H1 (cell line): ENCODE data around the gene FLVCR1. TPM values are rescaled to one million over a fixed set of nuclear protein-coding genes. Genes with fewer than 3 reads are reported as not detected.

Experiments used
- CTCF ChIP-seq, 3 experiments: IDR thresholded peaks; 1 replicate in 2 of 3; 2 replicates in 1 of 3; pipeline versions ENCODE4 v1.5.1 to v1.6.1; 2011; ENCODE audit warnings: low read length in 3 of 3, mild to moderate bottlenecking in 3 of 3, inconsistent platforms in 2 of 3, low read depth in 1 of 3, moderate library complexity in 1 of 3; ENCODE audit not compliant: insufficient read depth in 1 of 3; ENCODE audit errors: control extremely low read depth in 1 of 3
- polyA plus RNA-seq, 7 experiments: library from polyadenylated mRNA; depleted of rRNA in 3 of 7; stranded (reverse) in 5 of 7; unstranded in 2 of 7; fragments of >200 nt in 5 of 7; fragments of 200-250 nt in 2 of 7; gene quantifications; 1 replicate in 5 of 7; 2 replicates in 1 of 7; 4 replicates in 1 of 7; pipeline versions ENCODE4 v1.2.1 to v1.2.3, GENCODE V29; 2011 to 2013; ENCODE audit warnings: missing spikeins in 2 of 7, mixed read lengths in 2 of 7
- total RNA-seq: library from RNA; stranded (reverse); fragmentation: NEBNext Ultra II Directional; extraction: Animal tissue kit (Norgen Biotek cat#: 25700); gene quantifications from 2 replicates; pipeline ENCODE4 v1.2.1, GENCODE V29; 2021

Gene FLVCR1
- total and polyA plus RNA-seq, 2 of the 8 experiments (the other 6 are each of a cell fraction or from before 2014, with no cell fraction given), result 31.8 to 75.7 TPM

- TF ChIP-seq CTCF (IDR thresholded peaks at IDR 0.05; ENCODE audit: control extremely low read depth in 1 of 3, insufficient read depth in 1 of 3, low read depth in 1 of 3, low read length in 3 of 3), result no peak
Observed at GRCh38 chr1:212930986-212931678, 73.1 kb downstream of the FLVCR1 start (continued).
